OCI-LY1 (cell line): ENCODE results near the gene DEDD.

Experiments
- H2AFZ ChIP-seq: fragments of 200-600 bp; sonication (generic), shearing (Covaris generic); 2 replicates; pipeline ENCODE4 v1.6.0; 2014; ENCODE audit warnings: antibody characterized with exemption, mild to moderate bottlenecking, low read length
- H3F3A ChIP-seq: fragments of 200-600 bp; sonication (generic), shearing (Covaris generic); 2 replicates; pipeline ENCODE4 v1.6.0; 2014; ENCODE audit warnings: mild to moderate bottlenecking, antibody characterized with exemption, low read length, moderate library complexity; ENCODE audit not compliant: insufficient read depth
- H3K27ac ChIP-seq: fragments of 200-600 bp; sonication (generic); 2 replicates; pipeline ENCODE4 v1.5.1; 2014; ENCODE audit warnings: low read length, mixed run types, mild to moderate bottlenecking, low read depth; ENCODE audit not compliant: poor library complexity, severe bottlenecking
- H3K27me3 ChIP-seq: fragments of 200-600 bp; sonication (generic); 2 replicates; pipeline ENCODE4 v1.6.0; 2014; ENCODE audit warnings: antibody characterized with exemption, mild to moderate bottlenecking, low read length, moderate library complexity; ENCODE audit not compliant: insufficient read depth
- H3K36me3 ChIP-seq: fragments of 200-600 bp; sonication (generic); 2 replicates; pipeline ENCODE4 v1.6.1; 2014; ENCODE audit warnings: mild to moderate bottlenecking, antibody characterized with exemption, low read length, moderate library complexity, mixed read lengths; ENCODE audit not compliant: insufficient read depth
- H3K4me1 ChIP-seq: fragments of 200-600 bp; sonication (generic); 2 replicates; pipeline ENCODE4 v1.5.1; 2014; ENCODE audit warnings: mild to moderate bottlenecking, low read length, moderate library complexity; ENCODE audit not compliant: insufficient read depth, severe bottlenecking
- H3K4me2 ChIP-seq: fragments of 200-600 bp; sonication (generic), shearing (Covaris generic); 2 replicates; pipeline ENCODE4 v1.6.1; 2014; ENCODE audit warnings: low read length
- H3K4me3 ChIP-seq: fragments of 200-600 bp; sonication (generic); 2 replicates; pipeline ENCODE4 v1.5.1; 2014; ENCODE audit warnings: low read length, low read depth, mild to moderate bottlenecking, mixed read lengths; ENCODE audit not compliant: poor library complexity, severe bottlenecking
- H3K79me2 ChIP-seq: fragments of 200-600 bp; shearing (Covaris generic); 2 replicates; pipeline ENCODE4 v1.6.1; 2016; ENCODE audit warnings: mixed run types, low read length, mixed read lengths; ENCODE audit not compliant: insufficient read depth
- H3K9ac ChIP-seq: fragments of 200-600 bp; sonication (generic), shearing (Covaris generic); 2 replicates; pipeline ENCODE4 v1.6.1; 2014; ENCODE audit warnings: mild to moderate bottlenecking, low read length, mixed read lengths
- H3K9me2 ChIP-seq: fragments of 200-600 bp; sonication (generic), shearing (Covaris generic); 2 replicates; pipeline ENCODE4 v1.6.1; 2014; ENCODE audit warnings: low read depth, mild to moderate bottlenecking, low read length, mixed read lengths
- H3K9me3 ChIP-seq: fragments of 200-600 bp; shearing (Covaris generic); 2 replicates; pipeline ENCODE4 v1.6.1; 2014; ENCODE audit warnings: low read length, mixed read lengths
- H4K20me1 ChIP-seq: fragments of 200-600 bp; sonication (generic), shearing (Covaris generic); 2 replicates; pipeline ENCODE4 v1.6.0; 2016; ENCODE audit warnings: mild to moderate bottlenecking, low read length; ENCODE audit not compliant: insufficient read depth
- CTCF ChIP-seq: fragments of 200-600 bp; sonication (generic), shearing (Covaris generic); IDR thresholded peaks from 2 replicates; pipeline ENCODE4 v1.5.1; 2017; ENCODE audit warnings: mild to moderate bottlenecking, antibody characterized with exemption, low read length, moderate library complexity, mixed read lengths
- EZH2 ChIP-seq: fragments of 200-600 bp; sonication (generic), shearing (Covaris generic); IDR thresholded peaks from 2 replicates; pipeline ENCODE4 v1.8.0; 2017; ENCODE audit warnings: borderline replicate concordance, mixed run types, mild to moderate bottlenecking, antibody characterized with exemption, low read length, moderate library complexity, mixed read lengths

Gene DEDD

GRCh38 chr1:161091093-161091492 is 41.4 kb downstream of the DEDD start:
- Histone ChIP-seq H3F3A (no peaks in the 10 kb centered on the region), H3K9me2 (no peaks in the 10 kb centered on the region), H3K9ac (no peak overlapping the region), H3K27me3 (no peaks in the 10 kb centered on the region; the same call in 1 of the 2 replicates), H3K79me2 (no peaks in the 10 kb centered on the region), H3K4me1 (no peaks in the 10 kb centered on the region), H3K4me2 (no peak overlapping the region), H4K20me1 (no peaks in the 10 kb centered on the region), H3K4me3 (no peak overlapping the region), H3K27ac (no peak overlapping the region), H3K36me3 (no peaks in the 10 kb centered on the region), H3K9me3 (no peaks in the 10 kb centered on the region), H2AFZ (no peak overlapping the region)
- TF ChIP-seq EZH2 (no peak), CTCF (no peak)

- Histone ChIP-seq H3K9me3 (no peaks in the 10 kb centered on the region), H3K9me2 (no peaks in the 10 kb centered on the region), H3K9ac (no peak overlapping the region), H3K27me3 (no peaks in the 10 kb centered on the region; the same call in 1 of the 2 replicates), H3K4me3 (no peak overlapping the region), H3K36me3 (no peaks in the 10 kb centered on the region), H3K4me1 (no peaks in the 10 kb centered on the region), H2AFZ (no peak overlapping the region), H3K79me2 (no peaks in the 10 kb centered on the region), H3K4me2 (no peak overlapping the region), H4K20me1 (no peaks in the 10 kb centered on the region), H3K27ac (no peak overlapping the region), H3F3A (no peaks in the 10 kb centered on the region)
- TF ChIP-seq EZH2 = no peak
- no peak for TF ChIP-seq CTCF
Observed at GRCh38 chr1:161090617-161091016, 41.9 kb downstream of the DEDD start.

DNA sequence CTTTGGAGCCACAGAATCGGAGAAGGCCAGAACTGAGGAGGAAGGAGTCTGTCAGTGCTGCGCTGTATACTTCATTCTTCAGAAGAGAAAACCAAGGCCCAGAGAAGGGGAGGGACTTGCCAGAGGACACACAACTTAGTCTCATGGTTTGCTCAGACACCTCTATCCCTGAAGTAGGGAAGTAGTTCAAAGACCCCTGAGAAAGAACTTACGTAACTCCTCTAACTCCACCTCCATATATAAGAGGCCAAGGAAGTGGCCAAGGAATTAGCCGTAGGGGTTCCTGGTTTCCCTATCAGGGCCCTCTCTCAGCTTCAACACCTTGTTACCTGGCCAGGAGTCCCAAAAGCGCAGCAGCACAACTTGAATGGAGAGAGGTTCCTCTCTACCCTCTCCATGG is 42.5 kb downstream of the DEDD start:
- Histone ChIP-seq H3K4me1 (no peaks in the 10 kb centered on the region), H3F3A (no peaks in the 10 kb centered on the region), H3K9ac (no peak overlapping the region), H4K20me1 (no peaks in the 10 kb centered on the region), H3K79me2 (no peaks in the 10 kb centered on the region), H3K36me3 (no peaks in the 10 kb centered on the region), H3K4me2 (no peak overlapping the region), H2AFZ (no peak overlapping the region), H3K27me3 (no peaks in the 10 kb centered on the region; the same call in 1 of the 2 replicates), H3K4me3 (no peak overlapping the region), H3K9me3 (no peaks in the 10 kb centered on the region), H3K9me2 (no peaks in the 10 kb centered on the region), H3K27ac (no peak overlapping the region)
- no peak for TF ChIP-seq EZH2
- no peak for TF ChIP-seq CTCF
